AG08396 (cell line): Measurements from ENCODE around the gene UBR7.

Experiments used
- DNase-seq: peaks from one replicate; pipeline ENCODE4 v3.0.0; 2012; ENCODE audit warnings: low spot score, mixed read lengths

UBR7 gene

GRCh38 chr14:93249128-93249831 lies 42.2 kb downstream of the UBR7 start:
- no peak for DNase-seq

- no peak for DNase-seq
Observed at GRCh38 chr14:93262446-93262845, 55.4 kb downstream of the UBR7 start.

- peak; percentile 7 for DNase-seq
Observed at GRCh38 chr14:93263416-93263815, 56.4 kb downstream of the UBR7 start.

- no peak for DNase-seq
Observed at GRCh38 chr14:93266127-93266526, 59.1 kb downstream of the UBR7 start.

- DNase-seq = no peak
Observed at GRCh38 chr14:93267149-93267711, 60.2 kb downstream of the UBR7 start.

- DNase-seq = no peak
Observed at GRCh38 chr14:93268406-93268805, 61.4 kb downstream of the UBR7 start.

- DNase-seq = peak; percentile 33
Observed at GRCh38 chr14:93269341-93270068, 62.4 kb downstream of the UBR7 start.

GRCh38 chr14:93271111-93271510 lies 64.1 kb downstream of the UBR7 start:
- DNase-seq = no peak

GRCh38 chr14:93274055-93274806 lies 67.2 kb downstream of the UBR7 start:
- DNase-seq = no peak

GRCh38 chr14:93276031-93276716 lies 69.1 kb downstream of the UBR7 start:
- no peak for DNase-seq
